SK-N-SH (cell line): ENCODE measurements around the gene SFMBT2.

Experiments
- CTCF ChIP-seq: fragments of 200-600 bp; sonication (generic); IDR thresholded peaks from 2 replicates; pipeline ENCODE4 v1.6.1; 2017; ENCODE audit warnings: antibody characterized with exemption, mild to moderate bottlenecking, moderate library complexity
- SIN3A ChIP-seq: IDR thresholded peaks from 2 replicates; pipeline ENCODE4 v1.6.1; 2012; ENCODE audit warnings: low read depth, mild to moderate bottlenecking, low read length, moderate library complexity, borderline replicate concordance
- YY1 ChIP-seq: IDR thresholded peaks from 2 replicates; pipeline ENCODE4 v1.4.0; 2012; ENCODE audit warnings: low read depth, mild to moderate bottlenecking

- TF ChIP-seq CTCF, result no peak
- no peak for TF ChIP-seq SIN3A
- TF ChIP-seq YY1, result no peak
These were observed 108.4 kb downstream of the SFMBT2 start for GRCh38 chr10:7302392-7302906.
